ENCODE measurements around the gene FBXW8.

Gene FBXW8

GRCh38 chr12:117007577-117007976, 96.8 kb downstream of the FBXW8 start:
- Histone ChIP-seq H3K27ac (no peak overlapping the region), H3K4me3 (no peak overlapping the region)
- no peak for DNase-seq (ENCODE audit: low spot score)
- TF ChIP-seq CTCF (IDR thresholded peaks at IDR 0.05): no peak

- TF ChIP-seq CTCF (IDR thresholded peaks at IDR 0.05): no peak
- Histone ChIP-seq H3K27ac (no peak overlapping the region), H3K4me3 (no peak overlapping the region)
- DNase-seq (ENCODE audit: low spot score): no peak
Observed at GRCh38 chr12:117009759-117010158, 99.0 kb downstream of the FBXW8 start.

- Histone ChIP-seq H3K4me3 (no peak overlapping the region), H3K27ac (no peak overlapping the region)
- no peak for TF ChIP-seq CTCF (IDR thresholded peaks at IDR 0.05)
- no peak for DNase-seq (ENCODE audit: low spot score)
Observed at GRCh38 chr12:117010693-117011451, 100.1 kb downstream of the FBXW8 start.

- DNase-seq (ENCODE audit: low spot score): no peak
Observed at GRCh38 chr12:117011988-117012805, 101.4 kb downstream of the FBXW8 start.

GRCh38 chr12:117013726-117014125, 103.0 kb downstream of the FBXW8 start:
- no peak for DNase-seq (ENCODE audit: low spot score)
- H3K27ac ChIP-seq: no peak overlapping the region
- TF ChIP-seq CTCF (IDR thresholded peaks at IDR 0.05): no peak
- H3K4me3 ChIP-seq: no peak overlapping the region

More at GRCh38 chr12:117011988-117012805, 101.4 kb downstream of the FBXW8 start:
- Histone ChIP-seq H3K27ac (no peak overlapping the region), H3K4me3 (no peak overlapping the region)
- no peak for TF ChIP-seq CTCF (IDR thresholded peaks at IDR 0.05)

- no peak overlapping the region for H3K27ac ChIP-seq
- DNase-seq (ENCODE audit: low spot score): no peak
- no peak for TF ChIP-seq CTCF (IDR thresholded peaks at IDR 0.05)
- H3K4me3 ChIP-seq: no peak overlapping the region
Observed at GRCh38 chr12:117014342-117014887, 103.7 kb downstream of the FBXW8 start.

Data from coronary artery (tissue), 2 donors.